ENCODE results near the gene FARS2. TPM values are rescaled to one million over a fixed set of nuclear protein-coding genes. Genes with fewer than 3 reads are reported as not detected.

Gene FARS2
- polyA plus RNA-seq, 1 donor from 2014 or later = 11.9 TPM

GRCh38 chr6:5665173-5665572 is 403.9 kb downstream of the FARS2 start:
- H3K27me3 ChIP-seq (ENCODE audit: insufficient read depth, low read depth, low read length) = no peaks in the 10 kb centered on the region
- no peaks in the 10 kb centered on the region for H3K9me3 ChIP-seq (ENCODE audit: low read length)
- no peak overlapping the region for H2AFZ ChIP-seq (ENCODE audit: low read depth, low read length)
- no peaks in the 10 kb centered on the region for H3K36me3 ChIP-seq (ENCODE audit: insufficient read depth, low read length)
- H3K4me3 ChIP-seq (ENCODE audit: low read length) = no peak overlapping the region
- no peak for TF ChIP-seq CTCF (IDR thresholded peaks at IDR 0.05; ENCODE audit: poor library complexity, severe bottlenecking)
- no peak for TF ChIP-seq EZH2 (IDR thresholded peaks at IDR 0.05; ENCODE audit: borderline replicate concordance, insufficient read depth, low read length, poor library complexity, severe bottlenecking)
- no peak for TF ChIP-seq SMC3 (conservative IDR thresholded peaks at IDR 0.05; ENCODE audit: poor library complexity)
- TF ChIP-seq REST (IDR thresholded peaks at IDR 0.05; ENCODE audit: borderline replicate concordance) = no peak
- TF ChIP-seq EP300 (conservative IDR thresholded peaks at IDR 0.05; ENCODE audit: poor library complexity, severe bottlenecking) = no peak
- TF ChIP-seq TAF1 (IDR thresholded peaks at IDR 0.05; ENCODE audit: low read depth) = no peak
- TF ChIP-seq RAD21 (conservative IDR thresholded peaks at IDR 0.05) = no peak
- TF ChIP-seq POLR2AphosphoS5 (IDR thresholded peaks at IDR 0.05) = no peak
- H3K27ac ChIP-seq (ENCODE audit: low read length) = no peak overlapping the region
- H3K9ac ChIP-seq (ENCODE audit: low read length) = no peak overlapping the region
- no peak overlapping the region for H3K4me2 ChIP-seq (ENCODE audit: low read length)
- H3K9me2 ChIP-seq (ENCODE audit: insufficient read depth, low read length) = no peaks in the 10 kb centered on the region
- no peaks in the 10 kb centered on the region for H4K20me1 ChIP-seq (ENCODE audit: insufficient read depth)
- no peaks in the 10 kb centered on the region for H3K79me2 ChIP-seq (replicated peaks; ENCODE audit: insufficient read depth, low read length)
- H3F3A ChIP-seq (ENCODE audit: insufficient read depth, low read length, poor library complexity, severe bottlenecking) = no peaks in the 10 kb centered on the region

GRCh38 chr6:5665667-5666066 is 404.4 kb downstream of the FARS2 start:
- Histone ChIP-seq H3K9ac (ENCODE audit: low read length) (no peak overlapping the region), H3K4me3 (ENCODE audit: low read length) (no peak overlapping the region), H3K79me2 (replicated peaks; ENCODE audit: insufficient read depth, low read length) (no peaks in the 10 kb centered on the region), H3K9me3 (ENCODE audit: low read length) (no peaks in the 10 kb centered on the region), H3K27me3 (ENCODE audit: insufficient read depth, low read depth, low read length) (no peaks in the 10 kb centered on the region), H3F3A (ENCODE audit: insufficient read depth, low read length, poor library complexity, severe bottlenecking) (no peaks in the 10 kb centered on the region), H3K27ac (ENCODE audit: low read length) (no peak overlapping the region), H3K9me2 (ENCODE audit: insufficient read depth, low read length) (no peaks in the 10 kb centered on the region), H4K20me1 (ENCODE audit: insufficient read depth) (no peaks in the 10 kb centered on the region), H3K4me2 (ENCODE audit: low read length) (no peak overlapping the region), H2AFZ (ENCODE audit: low read depth, low read length) (no peak overlapping the region), H3K36me3 (ENCODE audit: insufficient read depth, low read length) (no peaks in the 10 kb centered on the region)
- TF ChIP-seq EZH2 (IDR thresholded peaks at IDR 0.05; ENCODE audit: borderline replicate concordance, insufficient read depth, low read length, poor library complexity, severe bottlenecking) = no peak
- TF ChIP-seq POLR2AphosphoS5 (IDR thresholded peaks at IDR 0.05) = no peak
- no peak for TF ChIP-seq TAF1 (IDR thresholded peaks at IDR 0.05; ENCODE audit: low read depth)
- no peak for TF ChIP-seq MXI1 (conservative IDR thresholded peaks at IDR 0.05; ENCODE audit: poor library complexity, severe bottlenecking)
- no peak for TF ChIP-seq SMC3 (conservative IDR thresholded peaks at IDR 0.05; ENCODE audit: poor library complexity)
- TF ChIP-seq RAD21 (conservative IDR thresholded peaks at IDR 0.05) = no peak
- TF ChIP-seq EP300 (conservative IDR thresholded peaks at IDR 0.05; ENCODE audit: poor library complexity, severe bottlenecking) = no peak
- no peak for TF ChIP-seq REST (IDR thresholded peaks at IDR 0.05; ENCODE audit: borderline replicate concordance)
- no peak for TF ChIP-seq CTCF (IDR thresholded peaks at IDR 0.05; ENCODE audit: poor library complexity, severe bottlenecking)
